Measurements from ENCODE around the gene CXorf58. TPM values are rescaled to one million over a fixed set of nuclear protein-coding genes. Genes with fewer than 3 reads are reported as not detected.
"Not testable (repeated sequence)": the region's sequence is repeated elsewhere in the genome, so short reads cannot be mapped to it uniquely, and the experiment has no call there.

The CXorf58 gene
- total RNA-seq, 4 donors from 2014 or later, result 0.15 TPM; not detected in 3

GRCh38 chrX:23953908-23954269 is 46.1 kb downstream of the CXorf58 start:
- H3K27me3 ChIP-seq, result no peaks in the 10 kb centered on the region
- no peaks in the 10 kb centered on the region for H3K36me3 ChIP-seq
- no peaks in the 10 kb centered on the region for H3K4me1 ChIP-seq
- H3K9me3 ChIP-seq, result no peaks in the 10 kb centered on the region
- ATAC-seq, result no peak
- no peak overlapping the region for H3K4me3 ChIP-seq
- H3K27ac ChIP-seq, result no peak overlapping the region
- TF ChIP-seq EP300 (IDR thresholded peaks at IDR 0.05) (no peak), POLR2AphosphoS5 (IDR thresholded peaks at IDR 0.05) (no peak), POLR2A (IDR thresholded peaks at IDR 0.05) (no peak)
- TF ChIP-seq, protein P1, sequence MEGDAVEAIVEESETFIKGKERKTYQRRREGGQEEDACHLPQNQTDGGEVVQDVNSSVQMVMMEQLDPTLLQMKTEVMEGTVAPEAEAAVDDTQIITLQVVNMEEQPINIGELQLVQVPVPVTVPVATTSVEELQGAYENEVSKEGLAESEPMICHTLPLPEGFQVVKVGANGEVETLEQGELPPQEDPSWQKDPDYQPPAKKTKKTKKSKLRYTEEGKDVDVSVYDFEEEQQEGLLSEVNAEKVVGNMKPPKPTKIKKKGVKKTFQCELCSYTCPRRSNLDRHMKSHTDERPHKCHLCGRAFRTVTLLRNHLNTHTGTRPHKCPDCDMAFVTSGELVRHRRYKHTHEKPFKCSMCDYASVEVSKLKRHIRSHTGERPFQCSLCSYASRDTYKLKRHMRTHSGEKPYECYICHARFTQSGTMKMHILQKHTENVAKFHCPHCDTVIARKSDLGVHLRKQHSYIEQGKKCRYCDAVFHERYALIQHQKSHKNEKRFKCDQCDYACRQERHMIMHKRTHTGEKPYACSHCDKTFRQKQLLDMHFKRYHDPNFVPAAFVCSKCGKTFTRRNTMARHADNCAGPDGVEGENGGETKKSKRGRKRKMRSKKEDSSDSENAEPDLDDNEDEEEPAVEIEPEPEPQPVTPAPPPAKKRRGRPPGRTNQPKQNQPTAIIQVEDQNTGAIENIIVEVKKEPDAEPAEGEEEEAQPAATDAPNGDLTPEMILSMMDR (IDR thresholded peaks at IDR 0.05), result no peak
- WGBS, 2 donors (ENCODE audit: low coverage in 1 of 2), result 81 to 92% methylated on average over 5 of the region's 11 CpGs

GRCh38 chrX:23954396-23954795 is 46.6 kb downstream of the CXorf58 start:
- no peak for ATAC-seq
- no peaks in the 10 kb centered on the region for H3K27me3 ChIP-seq
- H3K36me3 ChIP-seq, result no peaks in the 10 kb centered on the region
- WGBS, 2 donors (ENCODE audit: low coverage in 1 of 2), result 76 to 96% methylated on average over 4 of the region's 4 CpGs
- TF ChIP-seq POLR2A (IDR thresholded peaks at IDR 0.05) (no peak), EP300 (IDR thresholded peaks at IDR 0.05) (no peak), POLR2AphosphoS5 (IDR thresholded peaks at IDR 0.05) (no peak)
- TF ChIP-seq, protein P1 (IDR thresholded peaks at IDR 0.05), result no peak
- no peak overlapping the region for H3K4me3 ChIP-seq
- no peaks in the 10 kb centered on the region for H3K4me1 ChIP-seq
- no peaks in the 10 kb centered on the region for H3K9me3 ChIP-seq
- no peak overlapping the region for H3K27ac ChIP-seq

GRCh38 chrX:23959781-23960180 is 52.0 kb downstream of the CXorf58 start:
- 83% methylated on average over 3 of the region's 3 CpGs; no CpG with 5 or more reads in 1 of the 2 donors for WGBS, 2 donors (ENCODE audit: low coverage in 1 of 2)
- Histone ChIP-seq H3K27me3 (no peaks in the 10 kb centered on the region), H3K36me3 (no peaks in the 10 kb centered on the region), H3K4me1 (no peaks in the 10 kb centered on the region), H3K4me3 (no peak overlapping the region), H3K27ac (no peak overlapping the region), H3K9me3 (no peaks in the 10 kb centered on the region)
- TF ChIP-seq POLR2AphosphoS5 (IDR thresholded peaks at IDR 0.05) (no peak), EP300 (IDR thresholded peaks at IDR 0.05) (no peak), POLR2A (IDR thresholded peaks at IDR 0.05) (no peak)
- TF ChIP-seq, protein P1 (IDR thresholded peaks at IDR 0.05), result no peak
- ATAC-seq, result no peak

GRCh38 chrX:23964191-23964590 is 56.4 kb downstream of the CXorf58 start:
- Histone ChIP-seq H3K4me1 (no peaks in the 10 kb centered on the region), H3K36me3 (no peaks in the 10 kb centered on the region), H3K4me3 (no peak overlapping the region), H3K27ac (no peak overlapping the region), H3K27me3 (no peaks in the 10 kb centered on the region), H3K9me3 (no peaks in the 10 kb centered on the region)
- ATAC-seq, result no peak
- no peak for TF ChIP-seq POLR2A (IDR thresholded peaks at IDR 0.05)
- TF ChIP-seq EP300 (IDR thresholded peaks at IDR 0.05), result no peak
- TF ChIP-seq, protein P1 (IDR thresholded peaks at IDR 0.05), result no peak
- no peak for TF ChIP-seq POLR2AphosphoS5 (IDR thresholded peaks at IDR 0.05)
- WGBS, 2 donors (ENCODE audit: low coverage in 1 of 2), result 36 to 67% methylated on average over 2 to 4 of the region's 5 CpGs

DNA sequence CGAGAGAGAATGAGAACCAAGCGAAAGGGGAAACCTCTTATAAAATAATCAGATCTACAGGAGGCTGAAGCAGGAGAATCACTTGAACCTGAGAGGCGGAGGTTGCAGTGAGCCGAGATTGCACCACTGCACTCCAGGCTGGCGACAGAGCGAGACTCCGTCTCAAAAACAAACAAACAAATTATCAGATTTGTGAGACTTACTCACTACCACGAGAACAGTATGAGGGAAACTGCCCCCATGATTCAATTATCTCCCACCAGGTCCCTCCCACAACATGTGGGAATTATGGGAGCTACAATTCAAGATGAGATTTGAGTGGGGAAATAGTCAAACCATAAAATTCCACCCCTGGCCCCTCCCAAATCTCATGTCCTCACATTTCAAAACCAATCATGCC is 57.8 kb downstream of the CXorf58 start:
- WGBS, 2 donors (ENCODE audit: low coverage in 1 of 2), result 76 to 85% methylated on average over 3 of the region's 8 CpGs
- H3K4me1 ChIP-seq, H3K27ac ChIP-seq, H3K36me3 ChIP-seq, H3K9me3 ChIP-seq, ATAC-seq, H3K4me3 ChIP-seq, H3K27me3 ChIP-seq: not testable (repeated sequence)
